ENCODE data around the gene GRIN3B. TPM values are rescaled to one million over a fixed set of nuclear protein-coding genes. Genes with fewer than 3 reads are reported as not detected.

Gene GRIN3B
- total and polyA plus RNA-seq, 9 of the 15 experiments (the other 6 are each of a cell fraction or from before 2014, with no cell fraction given) = 0.06 to 0.95 (median 0.19) TPM; not detected in 6

- TF ChIP-seq, protein P1, sequence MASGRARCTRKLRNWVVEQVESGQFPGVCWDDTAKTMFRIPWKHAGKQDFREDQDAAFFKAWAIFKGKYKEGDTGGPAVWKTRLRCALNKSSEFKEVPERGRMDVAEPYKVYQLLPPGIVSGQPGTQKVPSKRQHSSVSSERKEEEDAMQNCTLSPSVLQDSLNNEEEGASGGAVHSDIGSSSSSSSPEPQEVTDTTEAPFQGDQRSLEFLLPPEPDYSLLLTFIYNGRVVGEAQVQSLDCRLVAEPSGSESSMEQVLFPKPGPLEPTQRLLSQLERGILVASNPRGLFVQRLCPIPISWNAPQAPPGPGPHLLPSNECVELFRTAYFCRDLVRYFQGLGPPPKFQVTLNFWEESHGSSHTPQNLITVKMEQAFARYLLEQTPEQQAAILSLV (tag; IDR thresholded peaks at IDR 0.05) = no peak
- TF ChIP-seq RFX5 (IDR thresholded peaks at IDR 0.05; ENCODE audit: low read depth, low read length) (no peak), ZNF79 (CRISPR knock-in tag; IDR thresholded peaks at IDR 0.05; ENCODE audit: low read depth) (no peak), CUX1 (CRISPR knock-in tag; IDR thresholded peaks at IDR 0.05) (peak; percentile 45; the same call in 1 of the 2 replicates), ZBED1 (IDR thresholded peaks at IDR 0.05) (no peak), MAZ (CRISPR knock-in tag; conservative IDR thresholded peaks at IDR 0.05 in 1 of 2, IDR thresholded peaks at IDR 0.05 in 1 of 2) (peak; percentile 60 to 83; a peak in 3 of 4 replicates), HLTF (IDR thresholded peaks at IDR 0.05) (no peak), E2F3 (CRISPR knock-in tag; IDR thresholded peaks at IDR 0.05) (no peak), FOXA3 (CRISPR knock-in tag; conservative IDR thresholded peaks at IDR 0.05 in 1 of 2, IDR thresholded peaks at IDR 0.05 in 1 of 2) (no peak), ZNF41 (CRISPR knock-in tag; conservative IDR thresholded peaks at IDR 0.05) (no peak), ZC3H4 (CRISPR knock-in tag; IDR thresholded peaks at IDR 0.05; ENCODE audit: borderline replicate concordance) (no peak; the same call in 1 of the 2 replicates), CCAR2 (IDR thresholded peaks at IDR 0.05; ENCODE audit: low read depth, low read length) (no peak), SREBF1 (IDR thresholded peaks at IDR 0.05; ENCODE audit: borderline replicate concordance, low read depth, low read length) (no peak), NFIX (CRISPR knock-in tag; IDR thresholded peaks at IDR 0.05; ENCODE audit: low read depth) (no peak)
- TF ChIP-seq, protein P2, sequence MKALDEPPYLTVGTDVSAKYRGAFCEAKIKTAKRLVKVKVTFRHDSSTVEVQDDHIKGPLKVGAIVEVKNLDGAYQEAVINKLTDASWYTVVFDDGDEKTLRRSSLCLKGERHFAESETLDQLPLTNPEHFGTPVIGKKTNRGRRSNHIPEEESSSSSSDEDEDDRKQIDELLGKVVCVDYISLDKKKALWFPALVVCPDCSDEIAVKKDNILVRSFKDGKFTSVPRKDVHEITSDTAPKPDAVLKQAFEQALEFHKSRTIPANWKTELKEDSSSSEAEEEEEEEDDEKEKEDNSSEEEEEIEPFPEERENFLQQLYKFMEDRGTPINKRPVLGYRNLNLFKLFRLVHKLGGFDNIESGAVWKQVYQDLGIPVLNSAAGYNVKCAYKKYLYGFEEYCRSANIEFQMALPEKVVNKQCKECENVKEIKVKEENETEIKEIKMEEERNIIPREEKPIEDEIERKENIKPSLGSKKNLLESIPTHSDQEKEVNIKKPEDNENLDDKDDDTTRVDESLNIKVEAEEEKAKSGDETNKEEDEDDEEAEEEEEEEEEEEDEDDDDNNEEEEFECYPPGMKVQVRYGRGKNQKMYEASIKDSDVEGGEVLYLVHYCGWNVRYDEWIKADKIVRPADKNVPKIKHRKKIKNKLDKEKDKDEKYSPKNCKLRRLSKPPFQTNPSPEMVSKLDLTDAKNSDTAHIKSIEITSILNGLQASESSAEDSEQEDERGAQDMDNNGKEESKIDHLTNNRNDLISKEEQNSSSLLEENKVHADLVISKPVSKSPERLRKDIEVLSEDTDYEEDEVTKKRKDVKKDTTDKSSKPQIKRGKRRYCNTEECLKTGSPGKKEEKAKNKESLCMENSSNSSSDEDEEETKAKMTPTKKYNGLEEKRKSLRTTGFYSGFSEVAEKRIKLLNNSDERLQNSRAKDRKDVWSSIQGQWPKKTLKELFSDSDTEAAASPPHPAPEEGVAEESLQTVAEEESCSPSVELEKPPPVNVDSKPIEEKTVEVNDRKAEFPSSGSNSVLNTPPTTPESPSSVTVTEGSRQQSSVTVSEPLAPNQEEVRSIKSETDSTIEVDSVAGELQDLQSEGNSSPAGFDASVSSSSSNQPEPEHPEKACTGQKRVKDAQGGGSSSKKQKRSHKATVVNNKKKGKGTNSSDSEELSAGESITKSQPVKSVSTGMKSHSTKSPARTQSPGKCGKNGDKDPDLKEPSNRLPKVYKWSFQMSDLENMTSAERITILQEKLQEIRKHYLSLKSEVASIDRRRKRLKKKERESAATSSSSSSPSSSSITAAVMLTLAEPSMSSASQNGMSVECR (CRISPR knock-in tag; IDR thresholded peaks at IDR 0.05) = no peak
These were observed 45.3 kb upstream of the GRIN3B start (continued) for GRCh38 chr19:954672-955494.

Data from K562 (cell line).